ENCODE measurements around the gene COX8A.
"Not testable (repeated sequence)": the region's sequence is repeated elsewhere in the genome, so short reads cannot be mapped to it uniquely, and the experiment has no call there.

The COX8A gene

GRCh38 chr11:63969461-63969860 is 5.0 kb upstream of the COX8A start:
- no peak for DNase-seq (ENCODE audit: low spot score)

- DNase-seq (ENCODE audit: low spot score) = no peak
Measured at GRCh38 chr11:63970902-63971301, 3.5 kb upstream of the COX8A start.

- DNase-seq (ENCODE audit: low spot score) = not testable (repeated sequence)
Measured at GRCh38 chr11:63973912-63974258, 535 bp upstream of the COX8A start.

GRCh38 chr11:63978551-63979239 is 4.3 kb downstream of the COX8A start:
- no peak for DNase-seq (ENCODE audit: low spot score)

DNA sequence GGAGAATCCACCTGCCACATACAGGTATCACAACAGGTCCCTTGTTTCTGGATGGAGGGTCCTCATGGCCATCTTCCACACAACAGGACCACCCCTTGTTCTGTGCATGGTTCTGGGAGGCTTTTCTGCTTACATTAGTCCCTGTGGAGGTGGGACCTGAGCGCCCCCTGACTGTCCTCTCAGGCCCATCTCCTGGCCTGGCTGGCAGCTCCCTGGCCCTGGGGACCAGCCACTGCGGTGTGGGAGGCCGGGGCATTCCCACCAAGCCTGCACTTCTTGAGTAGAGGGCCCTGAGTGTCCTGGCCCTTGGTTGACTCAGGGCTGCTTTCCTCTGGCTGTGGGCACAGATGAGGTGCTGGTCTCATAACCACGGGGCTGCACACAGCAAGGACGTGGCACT is 5.0 kb downstream of the COX8A start:
- no peak for DNase-seq (ENCODE audit: low spot score)

GRCh38 chr11:63985812-63986155 is 11.4 kb downstream of the COX8A start:
- peak; percentile 40 for DNase-seq (ENCODE audit: low spot score)

GRCh38 chr11:63986156-63986931 is 11.9 kb downstream of the COX8A start, which contains the start of gene OTUB1:
OTUB1 (plus strand) TSS chr11:63986438; CDS start chr11:63986457, 19 bp downstream.
- DNase-seq (ENCODE audit: low spot score) = peak; percentile 96

DNA sequence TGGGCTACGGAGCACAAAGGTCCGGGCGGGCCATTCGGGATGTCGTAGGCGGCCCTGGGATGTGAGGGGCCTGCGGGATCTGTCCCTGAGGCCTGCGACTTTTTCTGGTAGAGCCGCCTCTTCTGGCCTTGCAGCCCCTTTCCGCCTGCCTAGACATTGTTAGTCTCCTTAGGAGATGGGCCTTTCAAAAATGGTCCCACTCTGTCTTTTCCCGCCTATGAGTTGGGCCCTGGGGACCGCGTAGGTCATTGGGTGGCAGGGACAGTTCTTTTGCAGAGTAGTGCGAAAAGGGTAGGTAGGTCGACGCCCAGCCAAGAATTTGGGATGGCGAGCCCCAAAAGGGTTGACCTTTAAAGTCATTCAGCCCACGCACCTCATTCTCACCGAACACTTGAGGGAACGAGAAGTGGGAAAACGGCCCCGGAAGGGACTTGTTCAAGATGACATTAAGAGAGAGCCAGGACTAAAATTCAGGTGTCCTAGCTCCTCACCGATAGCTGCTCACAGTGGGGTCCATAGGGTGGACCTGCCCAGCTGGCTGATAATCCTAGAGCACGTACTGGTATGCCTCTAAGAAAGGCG is 12.6 kb downstream of the COX8A start:
- no peak for DNase-seq (ENCODE audit: low spot score)

GRCh38 chr11:63991558-63991957 is 17.1 kb downstream of the COX8A start:
- DNase-seq (ENCODE audit: low spot score) = no peak

DNA sequence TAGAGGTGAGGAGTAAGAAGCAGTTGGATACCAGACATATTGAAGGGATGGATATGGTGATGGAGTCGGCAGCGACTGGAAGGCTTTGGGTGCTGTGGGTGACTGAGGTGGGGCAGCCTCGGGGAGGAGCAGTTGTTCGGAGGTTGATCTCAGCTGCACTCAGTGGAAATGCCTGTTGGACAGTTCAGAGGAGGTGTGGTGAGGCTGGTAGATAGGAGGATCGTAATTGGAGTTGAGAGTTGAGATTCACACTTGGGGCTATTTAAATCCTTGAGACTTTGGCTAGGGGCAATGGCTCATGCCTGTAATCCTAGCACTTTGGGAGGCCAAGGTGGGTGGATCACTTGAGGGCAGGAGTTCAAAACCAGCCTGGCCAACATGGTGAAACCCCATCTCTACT is 18.7 kb downstream of the COX8A start:
- no peak for DNase-seq (ENCODE audit: low spot score)

GRCh38 chr11:63993993-63994392 is 19.6 kb downstream of the COX8A start:
- DNase-seq (ENCODE audit: low spot score) = no peak

GRCh38 chr11:63996512-63996911 is 22.1 kb downstream of the COX8A start:
- no peak for DNase-seq (ENCODE audit: low spot score)

DNA sequence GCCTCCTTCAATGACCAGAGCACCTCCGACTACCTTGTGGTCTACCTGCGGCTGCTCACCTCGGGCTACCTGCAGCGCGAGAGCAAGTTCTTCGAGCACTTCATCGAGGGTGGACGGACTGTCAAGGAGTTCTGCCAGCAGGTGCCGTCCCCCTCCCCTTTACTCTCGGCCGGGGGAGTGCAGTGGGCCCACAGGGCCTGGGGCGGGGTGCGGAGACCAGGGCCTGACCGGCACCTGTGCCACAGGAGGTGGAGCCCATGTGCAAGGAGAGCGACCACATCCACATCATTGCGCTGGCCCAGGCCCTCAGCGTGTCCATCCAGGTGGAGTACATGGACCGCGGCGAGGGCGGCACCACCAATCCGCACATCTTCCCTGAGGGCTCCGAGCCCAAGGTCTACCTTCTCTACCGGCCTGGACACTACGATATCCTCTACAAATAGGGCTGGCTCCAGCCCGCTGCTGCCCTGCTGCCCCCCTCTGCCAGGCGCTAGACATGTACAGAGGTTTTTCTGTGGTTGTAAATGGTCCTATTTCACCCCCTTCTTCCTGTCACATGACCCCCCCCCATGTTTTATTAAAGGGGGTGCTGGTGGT is 22.8 kb downstream of the COX8A start:
- DNase-seq (ENCODE audit: low spot score) = no peak

- DNase-seq (ENCODE audit: low spot score) = no peak
Measured at GRCh38 chr11:63997801-63998337, 23.4 kb downstream of the COX8A start.

GRCh38 chr11:63998558-63999348 is 24.3 kb downstream of the COX8A start:
- no peak for DNase-seq (ENCODE audit: low spot score)

DNA sequence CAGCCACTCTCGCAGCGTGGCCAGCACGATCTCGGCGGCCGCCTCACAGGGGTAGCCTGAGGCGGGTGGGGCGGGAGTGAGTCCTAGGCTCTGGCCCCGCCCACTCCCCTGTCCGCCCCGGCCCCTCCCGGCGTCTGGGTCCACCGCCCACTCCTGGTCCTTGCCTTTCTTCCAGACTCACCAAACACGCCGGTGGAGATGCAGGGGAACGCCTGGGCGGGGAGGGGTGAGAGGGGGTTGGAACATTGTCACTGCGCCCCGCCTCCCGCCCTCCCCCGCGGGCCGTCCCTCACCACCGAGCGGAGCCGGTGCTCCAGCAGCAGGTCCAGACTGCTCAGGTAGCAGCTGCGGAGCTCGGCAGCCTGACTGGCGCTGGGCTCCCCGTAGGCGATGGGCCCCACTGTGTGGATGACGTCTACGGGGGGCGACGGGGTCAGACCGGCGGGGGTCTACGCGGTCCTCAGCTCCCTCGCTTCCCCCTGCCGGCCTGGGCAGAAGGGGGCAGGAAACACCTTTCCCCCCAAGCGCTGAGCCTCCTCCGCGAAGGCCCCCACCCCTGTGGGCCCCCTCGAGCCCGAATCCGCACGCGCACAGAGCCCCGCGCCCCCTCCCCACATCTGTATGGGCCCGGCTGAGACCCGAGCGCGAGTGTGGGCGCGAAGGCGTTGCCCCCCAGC is 25.1 kb downstream of the COX8A start:
- DNase-seq (ENCODE audit: low spot score) = peak; percentile 46

- DNase-seq (ENCODE audit: low spot score) = peak; percentile 91
Measured at GRCh38 chr11:64000026-64000739, 25.8 kb downstream of the COX8A start.

GRCh38 chr11:64000740-64001483 is 26.5 kb downstream of the COX8A start:
- DNase-seq (ENCODE audit: low spot score) = no peak

- DNase-seq (ENCODE audit: low spot score) = no peak
Measured at GRCh38 chr11:64001484-64002420, 27.3 kb downstream of the COX8A start.
